NCI-H510A treated with DMSO at 0.1 percent for 48 hours (cell line): Measurements from ENCODE around the gene ARHGEF28.

Source experiments
- DNase-seq: peaks from one replicate; lab custom pipeline; 2025; lab: John Stamatoyannopoulos, UW

ARHGEF28 gene

GRCh38 chr5:73902327-73903051 is 276.5 kb downstream of the ARHGEF28 start:
- DNase-seq = peak; percentile 45

DNA sequence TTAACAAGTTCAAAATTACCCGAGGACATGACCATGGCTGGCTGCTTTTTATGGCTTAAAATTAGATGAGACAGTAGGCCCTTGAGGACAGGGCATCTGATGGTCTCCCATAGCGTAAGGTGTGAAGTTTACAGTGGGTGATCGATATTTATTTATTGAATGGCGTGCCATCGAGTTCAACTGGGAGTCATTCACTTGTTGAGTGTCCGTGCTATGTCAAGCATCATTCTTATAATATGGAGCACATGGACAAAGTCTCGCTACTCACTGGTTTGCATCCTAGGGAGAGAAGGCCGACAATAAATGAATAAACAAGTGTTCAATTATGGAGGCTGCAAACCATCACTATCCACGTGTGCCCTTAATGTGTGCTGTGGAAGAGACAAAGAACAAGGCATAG is 277.2 kb downstream of the ARHGEF28 start:
- DNase-seq = no peak

DNA sequence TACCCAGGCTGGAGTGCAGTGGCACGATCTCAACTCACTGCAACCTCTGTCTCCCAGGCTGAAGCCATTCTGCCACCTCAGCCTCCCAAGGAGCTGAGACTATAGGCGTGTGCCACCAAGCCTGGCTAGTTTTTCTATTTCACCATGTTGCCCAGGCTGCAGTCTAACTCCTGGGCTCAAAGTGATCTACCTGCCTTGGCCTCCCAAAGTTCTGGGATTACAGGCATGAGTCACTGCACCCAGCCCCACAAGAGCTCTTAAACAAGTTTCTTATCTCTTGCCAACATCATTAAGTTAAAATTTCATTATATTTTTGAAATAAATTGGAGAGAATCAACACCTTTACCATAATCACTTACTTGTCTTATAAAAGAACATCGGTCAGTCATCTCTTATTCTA is 280.3 kb downstream of the ARHGEF28 start:
- DNase-seq = no peak

DNA sequence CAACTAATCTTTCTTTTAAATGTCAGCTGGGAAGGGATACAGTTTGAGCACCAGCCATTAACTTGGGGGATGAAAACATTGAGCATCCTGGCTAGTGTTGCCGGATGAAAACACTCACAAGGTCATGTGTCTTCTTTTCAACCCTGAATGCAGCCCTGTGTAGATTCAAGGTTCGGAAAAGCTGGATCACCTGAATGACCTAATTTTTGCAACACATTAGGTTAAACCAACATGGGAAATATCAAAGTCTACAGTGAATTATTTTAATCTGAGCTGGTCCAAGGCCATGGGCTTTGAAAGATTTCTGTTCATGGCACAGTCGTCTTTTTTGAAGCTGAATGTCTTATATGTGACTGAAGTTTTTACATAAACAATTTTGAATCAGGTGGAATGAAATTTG is 281.2 kb downstream of the ARHGEF28 start:
- DNase-seq = no peak

GRCh38 chr5:73908395-73908794 is 282.4 kb downstream of the ARHGEF28 start:
- DNase-seq = no peak

GRCh38 chr5:73908846-73909245 is 282.9 kb downstream of the ARHGEF28 start:
- no peak for DNase-seq

GRCh38 chr5:73909474-73909873 is 283.5 kb downstream of the ARHGEF28 start:
- DNase-seq = no peak

- no peak for DNase-seq
These were observed 285.9 kb downstream of the ARHGEF28 start for GRCh38 chr5:73911761-73912393.

- no peak for DNase-seq
These were observed 286.9 kb downstream of the ARHGEF28 start for GRCh38 chr5:73912821-73913271.

DNA sequence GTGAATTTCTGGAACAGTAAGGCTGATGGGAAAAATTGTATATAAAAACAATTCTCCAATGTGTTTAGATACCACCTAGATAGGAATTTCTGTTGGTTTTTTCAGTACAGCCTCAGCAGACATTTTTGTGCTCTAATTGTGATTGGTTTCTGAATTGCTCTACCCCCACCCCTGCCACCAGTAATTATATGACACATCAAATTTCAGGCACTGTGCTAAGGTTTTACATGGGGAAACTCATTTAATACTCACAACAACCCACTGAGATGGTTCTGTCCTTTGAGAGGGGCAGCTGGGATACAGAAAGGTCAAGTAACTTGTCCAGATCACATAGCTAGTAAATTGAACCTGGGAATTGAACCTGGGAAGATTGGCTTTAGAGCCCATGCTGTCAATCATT is 288.0 kb downstream of the ARHGEF28 start:
- DNase-seq = no peak

DNA sequence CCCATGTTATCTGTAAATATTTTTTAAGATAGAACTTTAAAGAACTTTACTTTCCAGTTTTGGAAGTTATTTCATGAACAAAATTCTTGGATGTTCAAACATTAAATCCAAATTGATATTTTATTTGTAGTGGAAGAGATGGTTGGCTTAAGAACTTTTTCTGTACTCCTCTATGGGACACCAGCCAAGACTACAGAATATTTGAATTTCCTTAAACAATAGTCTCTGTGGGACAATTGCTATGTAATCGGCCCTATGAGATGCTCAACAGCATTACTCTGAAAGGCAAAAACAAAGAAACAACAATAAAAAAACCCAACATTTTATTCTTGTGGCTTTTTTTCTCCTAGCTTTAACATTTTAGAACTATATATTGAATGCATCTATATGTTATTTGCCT is 289.3 kb downstream of the ARHGEF28 start:
- no peak for DNase-seq

- DNase-seq = no peak
These were observed 291.4 kb downstream of the ARHGEF28 start for GRCh38 chr5:73917433-73917832.

DNA sequence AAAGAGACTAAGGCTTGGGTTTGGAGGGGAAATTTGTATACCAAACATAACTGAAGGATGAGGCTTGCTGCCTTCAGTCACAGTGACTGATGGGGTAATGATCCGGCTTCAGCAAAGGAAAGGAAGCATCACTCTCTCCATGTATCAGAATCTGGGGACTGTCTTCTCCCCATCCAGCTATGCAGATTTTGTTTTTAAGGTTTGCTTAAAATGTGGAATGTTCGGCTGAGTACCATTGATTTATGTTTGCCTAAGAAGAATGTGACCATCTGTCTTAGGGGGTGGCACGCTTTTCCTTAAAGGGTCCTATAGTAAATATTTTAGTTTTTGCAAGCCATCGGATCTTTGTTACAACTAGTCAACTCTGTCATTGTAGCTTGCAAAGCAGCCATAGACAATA is 291.9 kb downstream of the ARHGEF28 start:
- no peak for DNase-seq

- no peak for DNase-seq
These were observed 292.8 kb downstream of the ARHGEF28 start for GRCh38 chr5:73918791-73919221.

DNA sequence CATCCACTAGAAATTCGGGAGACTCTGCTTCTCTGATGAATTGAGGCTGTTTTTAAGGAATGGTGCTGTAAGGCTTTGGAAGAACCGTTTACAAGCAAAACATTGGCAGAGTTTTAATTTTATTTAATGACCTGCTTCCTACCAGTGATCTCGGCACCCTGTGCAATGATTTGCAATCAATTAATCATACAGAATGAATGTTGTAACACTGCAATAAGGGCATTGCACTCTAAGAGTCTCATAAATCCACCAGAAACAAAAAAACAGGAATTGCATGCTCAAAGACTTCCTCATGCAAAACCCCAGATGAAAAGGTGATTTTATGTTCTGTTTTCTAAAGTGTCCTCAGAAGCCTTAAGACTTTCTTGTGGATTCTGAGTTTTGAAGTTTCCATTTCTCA is 295.7 kb downstream of the ARHGEF28 start:
- no peak for DNase-seq

DNA sequence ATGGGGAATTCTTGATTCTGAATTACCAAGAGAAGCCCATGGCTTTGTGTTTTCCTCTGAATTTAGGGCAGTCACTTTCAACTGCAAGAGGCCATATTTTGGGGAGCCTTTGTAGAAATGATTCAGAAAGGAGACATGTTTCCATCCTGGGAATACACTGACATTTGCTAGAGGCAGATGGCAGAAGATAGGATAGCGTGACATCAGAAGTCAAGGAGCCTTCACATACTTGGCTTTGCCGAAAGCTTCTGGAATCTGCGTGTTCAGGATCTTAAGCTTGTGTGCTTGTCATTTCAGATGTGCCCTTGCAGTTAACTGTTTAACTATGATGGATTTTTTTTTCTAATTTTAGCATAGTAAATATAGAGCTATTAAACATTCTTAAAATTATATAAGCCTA is 296.2 kb downstream of the ARHGEF28 start:
- no peak for DNase-seq

GRCh38 chr5:73922875-73923557 is 297.0 kb downstream of the ARHGEF28 start:
- DNase-seq = no peak

GRCh38 chr5:73928476-73929070 is 302.6 kb downstream of the ARHGEF28 start:
- DNase-seq = no peak

GRCh38 chr5:73935719-73936118 is 309.7 kb downstream of the ARHGEF28 start:
- DNase-seq = no peak

- DNase-seq = no peak
These were observed 312.4 kb downstream of the ARHGEF28 start for GRCh38 chr5:73938280-73938937.

DNA sequence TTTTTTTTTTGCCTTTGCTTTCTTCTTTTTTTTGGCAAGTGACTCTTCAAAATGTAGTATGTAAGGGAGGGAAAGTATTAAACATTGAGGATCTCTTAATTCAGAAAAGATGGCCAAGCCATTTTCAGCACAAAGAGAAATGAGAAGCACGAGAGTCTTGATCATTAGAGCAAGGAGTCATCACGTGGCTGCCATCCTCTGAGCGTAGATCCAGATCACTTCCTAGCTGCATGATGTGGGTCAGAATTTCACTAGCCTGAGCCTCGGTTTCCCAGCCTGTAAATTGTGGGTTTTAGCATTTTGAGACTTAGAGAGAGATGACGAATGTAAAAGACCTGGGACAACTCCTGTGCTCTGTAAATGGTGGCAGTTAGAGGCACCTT is 312.9 kb downstream of the ARHGEF28 start:
- no peak for DNase-seq

GRCh38 chr5:73939557-73939956 is 313.6 kb downstream of the ARHGEF28 start:
- DNase-seq = no peak
